ENCODE results near the gene AGBL4. TPM values are rescaled to one million over a fixed set of nuclear protein-coding genes. Genes with fewer than 3 reads are reported as not detected.

The AGBL4 gene
- polyA plus RNA-seq, 1 experiment = not detected

- DNase-seq (ENCODE audit: low read depth, low spot score) = no peak
- no peak for TF ChIP-seq CTCF (IDR thresholded peaks at IDR 0.05; ENCODE audit: low read depth, low read length)
- POLR2A ChIA-PET = no interaction called here
- Histone ChIP-seq H3K4me3 (ENCODE audit: low read depth, low read length) (no peak overlapping the region), H3K9me3 (ENCODE audit: control insufficient read depth, insufficient read depth, low read length) (peaks cover 2% of the 10 kb centered on the region; the same call in 1 of the 2 replicates), H3K27me3 (ENCODE audit: control insufficient read depth, insufficient read depth, low read length) (no peaks in the 10 kb centered on the region), H3K27ac (ENCODE audit: low read depth, low read length) (no peak overlapping the region)
- CTCF ChIA-PET = no interaction called here
These were observed 978.4 kb downstream of the AGBL4 start for GRCh38 chr1:49045371-49045770.

GRCh38 chr1:49036700-49037099 lies 987.1 kb downstream of the AGBL4 start:
- ChIA-PET POLR2A (no interaction called here), CTCF (no interaction called here)
- no peak for TF ChIP-seq CTCF (IDR thresholded peaks at IDR 0.05; ENCODE audit: low read depth, low read length)
- no peak for DNase-seq (ENCODE audit: low read depth, low spot score)
- no peak overlapping the region for H3K27ac ChIP-seq (ENCODE audit: low read depth, low read length)
- H3K4me3 ChIP-seq (ENCODE audit: low read depth, low read length) = no peak overlapping the region
- no peaks in the 10 kb centered on the region; the same call in 1 of the 2 replicates for H3K9me3 ChIP-seq (ENCODE audit: control insufficient read depth, insufficient read depth, low read length)
- no peaks in the 10 kb centered on the region for H3K27me3 ChIP-seq (ENCODE audit: control insufficient read depth, insufficient read depth, low read length)

GRCh38 chr1:49028396-49028795 lies 995.4 kb downstream of the AGBL4 start:
- CTCF ChIA-PET = no interaction called here
- DNase-seq (ENCODE audit: low read depth, low spot score) = no peak

GRCh38 chr1:49026230-49026811 lies 997.4 kb downstream of the AGBL4 start:
- H3K27me3 ChIP-seq (ENCODE audit: control insufficient read depth, insufficient read depth, low read length) = no peaks in the 10 kb centered on the region
- no peak overlapping the region for H3K4me3 ChIP-seq (ENCODE audit: low read depth, low read length)
- CTCF ChIA-PET = no interaction called here
- no peak for DNase-seq (ENCODE audit: low read depth, low spot score)
- no peak for TF ChIP-seq CTCF (IDR thresholded peaks at IDR 0.05; ENCODE audit: low read depth, low read length)
- no peak overlapping the region for H3K27ac ChIP-seq (ENCODE audit: low read depth, low read length)
- peaks cover 6% of the 10 kb centered on the region; the same call in 1 of the 2 replicates for H3K9me3 ChIP-seq (ENCODE audit: control insufficient read depth, insufficient read depth, low read length)
- POLR2A ChIA-PET = no interaction called here

More at GRCh38 chr1:49028396-49028795, 995.4 kb downstream of the AGBL4 start:
- POLR2A ChIA-PET = no interaction called here
- H3K9me3 ChIP-seq (ENCODE audit: control insufficient read depth, insufficient read depth, low read length) = peaks cover 6% of the 10 kb centered on the region; the same call in 1 of the 2 replicates
- TF ChIP-seq CTCF (IDR thresholded peaks at IDR 0.05; ENCODE audit: low read depth, low read length) = no peak
- no peaks in the 10 kb centered on the region for H3K27me3 ChIP-seq (ENCODE audit: control insufficient read depth, insufficient read depth, low read length)
- no peak overlapping the region for H3K4me3 ChIP-seq (ENCODE audit: low read depth, low read length)
- no peak overlapping the region for H3K27ac ChIP-seq (ENCODE audit: low read depth, low read length)

- Histone ChIP-seq H3K9me3 (ENCODE audit: control insufficient read depth, insufficient read depth, low read length) (peaks cover 16% of the 10 kb centered on the region), H3K27ac (ENCODE audit: low read depth, low read length) (no peak overlapping the region), H3K4me3 (ENCODE audit: low read depth, low read length) (no peak overlapping the region), H3K27me3 (ENCODE audit: control insufficient read depth, insufficient read depth, low read length) (no peaks in the 10 kb centered on the region)
- CTCF ChIA-PET = no interaction called here
- DNase-seq (ENCODE audit: low read depth, low spot score) = no peak
- POLR2A ChIA-PET = no interaction called here
- no peak for TF ChIP-seq CTCF (IDR thresholded peaks at IDR 0.05; ENCODE audit: low read depth, low read length)
These were observed 1007.5 kb downstream of the AGBL4 start for GRCh38 chr1:49016030-49016977.

Data from AG04450 (cell line).